HG03103 (cell line): ENCODE measurements around the gene GAGE10.
"Not testable (repeated sequence)": the region's sequence is repeated elsewhere in the genome, so short reads cannot be mapped to it uniquely, and the experiment has no call there.

Experiments used
- ATAC-seq: cut with Tn5 transposase; IDR thresholded peaks from one replicate; pipeline ENCODE4 v1.9.1; 2021; ENCODE audit warnings: low read depth; ENCODE audit not compliant: unreplicated experiment

Gene GAGE10

GRCh38 chrX:49316085-49316484, 12.6 kb downstream of the GAGE10 start:
- no peak for ATAC-seq

- ATAC-seq, result not testable (repeated sequence)
Observed at GRCh38 chrX:49321737-49322136, 18.3 kb downstream of the GAGE10 start, which contains the start of gene GAGE12J. TSS of gene GAGE12J (plus strand) at chrX:49322037. CDS start at chrX:49323194, 1,157 bp downstream.

GRCh38 chrX:49322266-49322665, 18.8 kb downstream of the GAGE10 start:
- ATAC-seq, result not testable (repeated sequence)

GRCh38 chrX:49323735-49324134, 20.3 kb downstream of the GAGE10 start:
- ATAC-seq, result not testable (repeated sequence)

- ATAC-seq, result not testable (repeated sequence)
Observed at GRCh38 chrX:49330421-49330820, 27.0 kb downstream of the GAGE10 start.

- not testable (repeated sequence) for ATAC-seq
Observed at GRCh38 chrX:49331282-49331681, 27.8 kb downstream of the GAGE10 start, which contains the start of gene GAGE13. TSS of gene GAGE13 (plus strand) at chrX:49331582. CDS start at chrX:49332738, 1,156 bp downstream.

- ATAC-seq, result not testable (repeated sequence)
Observed at GRCh38 chrX:49331841-49332240, 28.4 kb downstream of the GAGE10 start.

GRCh38 chrX:49341449-49341848, 38.0 kb downstream of the GAGE10 start:
- ATAC-seq, result not testable (repeated sequence)

GRCh38 chrX:49344496-49345175, 41.2 kb downstream of the GAGE10 start:
- ATAC-seq, result not testable (repeated sequence)

- not testable (repeated sequence) for ATAC-seq
Observed at GRCh38 chrX:49345402-49345801, 42.0 kb downstream of the GAGE10 start.

GRCh38 chrX:49346150-49346549, 42.7 kb downstream of the GAGE10 start:
- not testable (repeated sequence) for ATAC-seq
